Left forelimb (tissue), 1 donor: ENCODE results near the gene GNPDA1.
A peak's percentile ranks its signal among the peaks of the same experiment; 100 is the strongest.
"Not testable (repeated sequence)": the region's sequence is repeated elsewhere in the genome, so short reads cannot be mapped to it uniquely, and the experiment has no call there.

Experiments
- DNase-seq: peaks from one replicate; pipeline ENCODE4 v3.0.0-alpha.2; 2018; ENCODE audit warnings: low spot score

The GNPDA1 gene

GRCh38 chr5:142012792-142013388 is at the start of gene GNPDA1:
GNPDA1 (minus strand) TSS chr5:142013027; CDS start chr5:142012035, 992 bp downstream.
- DNase-seq, result peak; percentile 84

- DNase-seq, result no peak
Measured at GRCh38 chr5:142059304-142059940, 46.6 kb upstream of the GNPDA1 start.

GRCh38 chr5:142057697-142058056 is 44.9 kb upstream of the GNPDA1 start:
- DNase-seq, result no peak

DNA sequence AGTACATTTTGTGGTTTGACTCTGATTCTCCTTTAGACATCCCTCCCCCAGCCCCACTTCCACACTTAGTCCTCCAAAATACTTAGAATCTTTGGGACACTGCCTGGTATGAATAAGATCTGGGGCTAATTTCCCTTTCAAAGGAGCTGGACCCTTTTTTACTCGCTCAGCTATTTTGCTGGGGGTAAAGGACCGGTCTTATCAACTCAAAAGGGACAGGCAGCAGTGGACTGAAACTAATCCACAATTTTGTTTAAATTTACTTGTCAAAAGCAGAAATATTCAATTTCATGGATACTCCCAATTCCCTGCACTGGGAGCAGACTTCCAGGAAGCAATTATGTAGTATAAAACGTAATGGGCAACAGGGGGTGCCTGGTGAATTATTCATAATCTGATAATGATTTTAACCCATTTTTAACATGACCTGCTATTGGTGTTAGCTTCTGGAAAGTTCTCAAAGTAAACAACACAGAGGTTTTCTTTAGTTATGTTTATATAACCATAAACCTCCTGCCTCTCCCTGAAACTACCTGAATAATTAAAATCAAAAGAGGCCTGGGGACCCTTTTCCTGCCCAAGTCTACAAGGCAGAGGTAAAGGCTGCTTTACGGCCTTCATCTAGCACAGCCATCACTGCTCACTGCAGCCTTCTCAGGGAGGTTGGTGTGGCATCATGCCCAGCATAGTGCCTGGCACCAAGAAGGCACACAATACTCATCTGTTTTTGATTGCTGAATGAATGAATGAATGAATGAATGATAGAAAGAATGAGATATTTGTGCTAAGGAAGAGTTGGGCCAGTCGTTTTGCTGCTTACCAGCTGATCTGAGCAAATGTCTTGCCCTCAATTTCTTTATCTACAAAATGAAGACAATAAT is 44.2 kb upstream of the GNPDA1 start:
- DNase-seq, result no peak

- DNase-seq, result no peak
Measured at GRCh38 chr5:142055301-142055700, 42.5 kb upstream of the GNPDA1 start.

DNA sequence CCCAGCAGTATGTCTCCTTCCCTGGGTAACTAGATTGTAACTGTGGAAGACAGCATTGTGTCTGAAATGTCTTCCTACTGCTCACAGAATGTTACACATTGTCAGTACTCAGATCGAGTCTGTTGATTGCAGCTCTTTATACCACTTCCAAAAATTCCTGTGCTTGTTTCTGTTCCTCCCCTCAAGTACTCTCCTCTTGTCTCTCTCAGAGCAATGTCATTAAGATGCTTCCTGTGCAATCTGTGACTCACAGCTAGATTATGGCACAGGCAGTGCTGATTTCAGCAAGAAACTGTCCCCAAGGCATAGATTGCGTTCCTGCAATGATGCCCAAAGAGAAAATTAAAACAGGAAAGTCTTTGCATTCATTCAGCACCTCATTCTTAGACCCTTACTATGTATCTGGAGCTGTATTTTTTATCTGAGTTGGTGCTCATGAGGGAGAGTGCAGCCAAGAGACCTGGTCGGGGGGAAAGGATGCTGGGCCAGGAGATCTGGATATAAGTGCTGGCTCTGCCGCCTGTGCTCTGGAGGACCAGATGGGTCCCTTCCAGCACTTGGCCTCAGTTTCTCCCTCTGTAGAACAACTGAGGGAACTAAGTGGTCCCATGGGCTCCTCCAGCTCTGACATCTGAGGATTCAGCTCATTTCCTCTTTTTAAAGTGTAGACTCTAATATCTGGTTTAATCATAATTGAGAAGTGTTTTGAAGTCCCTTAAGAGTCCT is 40.8 kb upstream of the GNPDA1 start:
- DNase-seq, result no peak

- not testable (repeated sequence) for DNase-seq
Measured at GRCh38 chr5:142052026-142052425, 39.2 kb upstream of the GNPDA1 start.

GRCh38 chr5:142048272-142048671 is 35.4 kb upstream of the GNPDA1 start:
- DNase-seq, result no peak

DNA sequence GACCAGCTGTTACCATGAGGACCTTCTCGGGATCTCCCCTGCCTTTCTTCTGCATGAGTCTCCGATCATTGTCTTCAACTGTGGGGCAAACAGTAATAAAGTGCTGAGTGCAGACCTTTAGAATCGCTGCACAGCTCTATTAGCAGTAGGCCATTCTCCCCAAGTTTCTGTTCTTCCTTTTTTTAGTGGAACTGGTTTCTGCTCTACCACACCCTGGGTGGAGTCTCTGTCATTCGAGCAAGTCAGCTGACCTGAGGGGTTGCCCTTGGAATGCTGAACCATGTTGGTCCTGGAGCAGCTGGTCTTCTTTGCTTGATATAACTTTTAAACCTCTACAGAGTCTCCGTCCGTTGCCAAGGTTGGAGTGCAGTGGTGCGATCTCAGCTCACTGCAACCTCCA is 33.4 kb upstream of the GNPDA1 start:
- no peak for DNase-seq

GRCh38 chr5:142040881-142041280 is 28.1 kb upstream of the GNPDA1 start:
- not testable (repeated sequence) for DNase-seq

- DNase-seq, result no peak
Measured at GRCh38 chr5:142040285-142040684, 27.5 kb upstream of the GNPDA1 start.

- no peak for DNase-seq
Measured at GRCh38 chr5:142038735-142039134, 25.9 kb upstream of the GNPDA1 start.

GRCh38 chr5:142037599-142037998 is 24.8 kb upstream of the GNPDA1 start:
- DNase-seq, result not testable (repeated sequence)

GRCh38 chr5:142036918-142037317 is 24.1 kb upstream of the GNPDA1 start:
- peak; percentile 31 for DNase-seq

DNA sequence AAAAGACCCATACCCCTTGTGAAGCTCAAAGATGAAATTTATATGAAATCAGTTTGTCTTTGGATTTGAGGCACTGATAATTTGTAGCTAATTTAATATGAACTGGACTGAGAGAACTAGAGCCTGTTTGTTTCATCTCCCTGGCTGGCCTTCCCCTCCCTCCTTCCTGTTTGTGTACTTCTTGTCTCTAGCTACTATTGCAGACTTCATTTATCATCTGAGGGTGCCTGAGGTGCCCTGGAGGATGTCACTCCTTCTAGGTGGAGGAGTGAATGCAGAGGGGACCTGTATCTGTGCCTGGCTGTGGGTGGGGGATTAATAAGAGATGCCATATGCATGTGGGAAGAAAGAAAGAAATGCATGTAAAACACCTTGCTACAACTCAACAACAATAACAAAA is 22.2 kb upstream of the GNPDA1 start:
- no peak for DNase-seq

DNA sequence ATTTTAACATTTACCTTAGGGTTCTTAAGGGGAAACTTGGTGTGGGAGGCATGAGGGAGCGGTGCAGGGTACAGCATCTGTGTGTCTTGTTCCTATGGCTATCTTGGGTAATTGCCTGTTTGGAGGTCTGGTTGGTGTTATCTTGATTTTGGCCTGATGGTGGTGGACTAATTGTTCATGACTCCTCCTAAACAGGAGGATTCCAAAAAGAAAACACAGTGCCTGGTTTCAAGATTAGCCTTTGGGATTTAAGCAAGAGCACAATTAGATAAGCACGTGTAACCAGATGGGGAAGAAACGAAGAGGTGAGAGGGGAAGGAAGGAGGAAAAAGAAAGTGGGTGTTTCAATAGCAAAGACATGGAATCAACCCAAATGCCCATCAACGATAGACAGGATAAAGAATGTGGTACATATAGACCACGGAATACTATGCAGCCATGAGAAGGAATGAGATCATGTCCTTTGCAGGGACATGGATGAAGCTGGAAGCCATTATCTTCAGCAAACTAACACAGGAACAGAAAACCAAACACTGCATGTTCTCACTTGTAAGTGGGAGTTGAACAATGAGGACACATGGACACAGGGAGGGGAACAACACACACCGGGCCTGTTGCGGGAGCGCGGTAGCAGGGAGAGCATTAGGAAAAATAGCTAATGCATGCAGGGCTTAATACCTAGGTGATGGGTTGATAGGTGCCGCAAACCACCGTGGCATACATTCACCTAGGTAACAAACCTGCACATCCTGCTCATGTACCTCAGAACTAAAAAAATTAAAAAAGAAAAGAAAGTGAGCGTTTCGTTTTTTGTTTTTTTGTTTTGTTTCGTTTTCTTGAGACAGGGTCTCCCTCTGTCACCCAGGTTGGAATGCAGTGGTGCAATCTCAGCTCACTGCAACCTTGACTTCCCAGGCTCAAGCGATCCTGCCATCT is 21.1 kb upstream of the GNPDA1 start:
- DNase-seq, result peak; percentile 3

DNA sequence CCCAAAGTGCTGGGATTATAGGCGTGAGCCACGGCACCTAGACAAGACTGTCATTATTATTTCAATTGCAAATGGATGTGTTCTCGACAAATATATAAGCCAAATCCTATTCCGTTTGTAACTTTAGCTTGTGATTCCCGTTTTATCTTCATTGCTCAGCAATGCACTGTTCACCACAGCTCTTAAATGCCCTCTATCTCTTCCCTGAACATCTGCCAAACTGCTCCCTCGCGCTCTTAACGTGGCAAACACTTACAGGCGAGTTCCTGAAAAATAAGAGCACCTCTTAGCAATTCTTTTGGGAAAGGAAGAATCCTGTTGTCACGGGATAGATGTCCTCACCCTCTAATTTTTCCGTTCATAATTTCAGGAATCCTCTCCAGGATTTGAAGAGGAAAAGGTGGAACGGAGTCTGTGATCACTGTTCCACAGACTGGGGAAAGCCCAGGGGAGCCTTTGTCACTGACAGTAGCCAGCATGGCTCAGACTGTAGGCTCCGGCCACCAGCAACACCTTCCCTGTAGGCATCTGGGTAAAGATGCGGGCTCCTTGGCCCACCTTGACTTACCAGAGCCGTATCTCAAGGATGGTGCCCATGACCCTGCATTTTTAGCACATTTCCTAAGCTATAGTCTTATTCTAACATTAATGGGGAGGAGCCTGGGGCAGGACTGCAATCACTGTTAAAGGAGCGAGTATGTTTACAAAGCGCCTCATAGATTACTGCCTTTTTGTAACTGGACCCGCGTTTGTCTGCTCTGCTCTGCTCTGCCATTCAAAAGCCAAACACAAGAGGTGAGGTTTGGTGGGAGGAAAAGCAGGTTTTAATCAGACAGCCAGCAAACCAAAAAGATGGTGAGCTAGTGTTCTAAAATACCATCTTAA is 20.2 kb upstream of the GNPDA1 start:
- peak; percentile 22 for DNase-seq

GRCh38 chr5:142032150-142032549 is 19.3 kb upstream of the GNPDA1 start:
- DNase-seq, result no peak

GRCh38 chr5:142025637-142026036 is 12.8 kb upstream of the GNPDA1 start:
- no peak for DNase-seq

DNA sequence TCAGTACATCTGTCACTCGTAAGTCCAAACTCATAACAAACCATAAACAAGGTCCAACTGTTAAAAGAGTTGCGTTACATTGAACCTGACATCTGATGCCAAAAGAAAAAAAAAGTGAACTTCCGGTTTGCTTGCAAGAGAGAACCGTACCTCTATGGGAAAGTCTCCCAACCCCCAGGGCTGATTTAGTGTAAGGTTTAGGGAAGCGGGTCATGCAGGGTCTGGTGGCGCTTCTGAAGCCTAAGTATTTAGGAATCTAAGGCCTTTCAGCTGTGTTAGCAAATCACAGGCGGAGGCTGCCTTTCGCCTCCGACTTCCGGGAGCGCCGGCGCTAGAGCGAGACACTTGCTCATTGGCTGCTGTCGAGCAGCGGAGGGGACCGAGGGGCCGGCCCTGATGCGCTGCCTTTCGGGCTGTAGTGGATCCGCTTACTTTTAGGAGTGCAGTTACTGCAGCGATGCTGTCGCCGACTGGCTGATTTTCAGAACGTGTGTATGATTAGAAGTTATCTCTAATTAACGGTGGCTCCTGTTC is 12.0 kb upstream of the GNPDA1 start:
- DNase-seq, result peak; percentile 90
